ENCODE measurements around the gene LILRA6. TPM values are rescaled to one million over a fixed set of nuclear protein-coding genes. Genes with fewer than 3 reads are reported as not detected.

The LILRA6 gene
- total and polyA plus RNA-seq, 2 of the 13 experiments (the other 11 are each of a cell fraction or from before 2014, with no cell fraction given), result not detected

GRCh38 chr19:54190503-54191010, 52.0 kb downstream of the LILRA6 start:
- Histone ChIP-seq H3K4me1 (ENCODE audit: insufficient read depth, low read length) (peaks cover 40% of the 10 kb centered on the region), H3K4me3 (replicated peaks in 1 of 3; ENCODE audit: insufficient read depth in 1 of 3, low read depth in 2 of 3, low read length in 3 of 3) (peak overlapping the region; percentile 82 to 91 (median 88); a peak in 5 of 6 replicates), H4K20me1 (ENCODE audit: insufficient read depth, low read length) (no peaks in the 10 kb centered on the region), H3K36me3 (replicated peaks in 1 of 2; ENCODE audit: control insufficient read depth in 1 of 2, insufficient read depth in 2 of 2, low read length in 2 of 2) (peaks cover 6 to 27% of the 10 kb centered on the region in 2 experiments; a peak in 4 of 5 replicates), H3K4me2 (ENCODE audit: low read depth, low read length) (peak overlapping the region; percentile 93), H3K79me2 (ENCODE audit: insufficient read depth, low read length) (peaks cover 28% of the 10 kb centered on the region), H3K9ac (ENCODE audit: insufficient read depth, low read depth, low read length) (peak overlapping the region; percentile 92), H3K27ac (ENCODE audit: extremely low read length, insufficient read depth, low read length) (peak overlapping the region; percentile 96), H3K27me3 (ENCODE audit: control insufficient read depth in 1 of 2, insufficient read depth in 2 of 2, low read length in 2 of 2) (no peaks in the 10 kb centered on the region), H2AFZ (ENCODE audit: low read length) (no peak overlapping the region), H3K9me3 (ENCODE audit: low read length) (no peaks in the 10 kb centered on the region)
- peak; percentile 98 for DNase-seq (ENCODE audit: low spot score)
- in situ Hi-C loops (cut with HindIII; ENCODE audit: extremely low pct_ligation_motif_present, low pct_unique_long_range_greater_than_20kb), result no loop called here
- 1% methylated on average over 18 of the region's 56 CpGs for WGBS (ENCODE audit: low lambda C conversion rate)
- intact Hi-C loops (cut with micrococcal nuclease; ENCODE audit: unreplicated experiment), result loop anchor here (2.0 to 5.0 kb wide), 2 partner anchors 20 to 42 kb away; no protein-coding TSS in a partner anchor
- CTCF ChIA-PET (ENCODE audit: low intra/inter-chr PET ratio, low total read pairs), result no interaction called here
- peak; percentile 91 for FAIRE-seq
- POLR2A ChIA-PET, result interaction anchor here (0.6 to 4.9 kb wide), 11 partner anchors 12 to 1251 kb away, joined by 3 to 306 read pairs (median 7); partner anchors contain the start of genes CNOT3, LENG1, MYADM and PRPF31
- no TSS peak for BruUV-seq (replicated peaks)
- ATAC-seq, result peak; percentile 76
- TF ChIP-seq KLF6 (CRISPR knock-in tag; IDR thresholded peaks at IDR 0.05) (no peak), SMC3 (IDR thresholded peaks at IDR 0.05; ENCODE audit: low read length) (no peak), ZNF441 (CRISPR knock-in tag; IDR thresholded peaks at IDR 0.05; ENCODE audit: borderline replicate concordance) (no peak), ZNF75D (CRISPR knock-in tag; IDR thresholded peaks at IDR 0.05; ENCODE audit: borderline replicate concordance) (no peak), RFXANK (CRISPR knock-in tag; IDR thresholded peaks at IDR 0.05) (no peak), ZNF576 (CRISPR knock-in tag; IDR thresholded peaks at IDR 0.05) (no peak), AFF4 (CRISPR knock-in tag; IDR thresholded peaks at IDR 0.05) (no peak), ESRRA (CRISPR knock-in tag; IDR thresholded peaks at IDR 0.05; ENCODE audit: low read depth) (no peak), ZFYVE20 (CRISPR knock-in tag; IDR thresholded peaks at IDR 0.05; ENCODE audit: borderline replicate concordance, low read depth) (no peak), EHMT2 (IDR thresholded peaks at IDR 0.05; ENCODE audit: borderline replicate concordance, low read depth, low read length) (no peak), SRSF9 (IDR thresholded peaks at IDR 0.05; ENCODE audit: borderline replicate concordance, insufficient read depth, low read depth, low read length, poor library complexity, severe bottlenecking) (no peak), ISX (CRISPR knock-in tag; conservative IDR thresholded peaks at IDR 0.05) (no peak), YEATS2 (CRISPR knock-in tag; IDR thresholded peaks at IDR 0.05; ENCODE audit: borderline replicate concordance) (no peak)
- TF ChIP-seq, protein P1, sequence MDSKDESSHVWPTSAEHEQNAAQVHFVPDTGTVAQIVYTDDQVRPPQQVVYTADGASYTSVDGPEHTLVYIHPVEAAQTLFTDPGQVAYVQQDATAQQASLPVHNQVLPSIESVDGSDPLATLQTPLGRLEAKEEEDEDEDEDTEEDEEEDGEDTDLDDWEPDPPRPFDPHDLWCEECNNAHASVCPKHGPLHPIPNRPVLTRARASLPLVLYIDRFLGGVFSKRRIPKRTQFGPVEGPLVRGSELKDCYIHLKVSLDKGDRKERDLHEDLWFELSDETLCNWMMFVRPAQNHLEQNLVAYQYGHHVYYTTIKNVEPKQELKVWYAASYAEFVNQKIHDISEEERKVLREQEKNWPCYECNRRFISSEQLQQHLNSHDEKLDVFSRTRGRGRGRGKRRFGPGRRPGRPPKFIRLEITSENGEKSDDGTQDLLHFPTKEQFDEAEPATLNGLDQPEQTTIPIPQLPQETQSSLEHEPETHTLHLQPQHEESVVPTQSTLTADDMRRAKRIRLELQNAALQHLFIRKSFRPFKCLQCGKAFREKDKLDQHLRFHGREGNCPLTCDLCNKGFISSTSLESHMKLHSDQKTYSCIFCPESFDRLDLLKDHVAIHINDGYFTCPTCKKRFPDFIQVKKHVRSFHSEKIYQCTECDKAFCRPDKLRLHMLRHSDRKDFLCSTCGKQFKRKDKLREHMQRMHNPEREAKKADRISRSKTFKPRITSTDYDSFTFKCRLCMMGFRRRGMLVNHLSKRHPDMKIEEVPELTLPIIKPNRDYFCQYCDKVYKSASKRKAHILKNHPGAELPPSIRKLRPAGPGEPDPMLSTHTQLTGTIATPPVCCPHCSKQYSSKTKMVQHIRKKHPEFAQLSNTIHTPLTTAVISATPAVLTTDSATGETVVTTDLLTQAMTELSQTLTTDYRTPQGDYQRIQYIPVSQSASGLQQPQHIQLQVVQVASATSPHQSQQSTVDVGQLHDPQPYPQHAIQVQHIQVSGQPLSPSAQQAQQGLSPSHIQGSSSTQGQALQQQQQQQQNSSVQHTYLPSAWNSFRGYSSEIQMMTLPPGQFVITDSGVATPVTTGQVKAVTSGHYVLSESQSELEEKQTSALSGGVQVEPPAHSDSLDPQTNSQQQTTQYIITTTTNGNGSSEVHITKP (CRISPR knock-in tag; IDR thresholded peaks at IDR 0.05; ENCODE audit: low read depth), result no peak; the same call in 1 of the 2 replicates

Measured in HepG2 (cell line).